IMR-90 (cell line): ENCODE data around the gene SLC18B1. TPM values are rescaled to one million over a fixed set of nuclear protein-coding genes. Genes with fewer than 3 reads are reported as not detected.

Experiments used
- ATAC-seq: fragments of 200-7000 bp; cut with Tn5 transposase; 2 replicates; pipeline ENCODE4 v1.9.1; 2020; ENCODE audit warnings: low read depth, mild to moderate bottlenecking, moderate library complexity
- BruUV-seq: library from RNA; stranded (reverse); fragments of 400-500 nt; replicated peaks from 2 replicates; lab custom pipeline; 2021; lab: Mats Ljungman, UMichigan
- CTCF ChIA-PET: fragments of 300-600 bp; formaldehyde crosslinking; extraction: SDS; loops from one replicate; lab custom pipeline; 2021; ENCODE audit warnings: antibody characterized with exemption; lab: Yijun Ruan, JAX
- POLR2A ChIA-PET: fragments of 300-600 bp; sonication (Branson Sonifier 250); formaldehyde crosslinking; loops from one replicate; lab custom pipeline; 2022; ENCODE audit warnings: antibody characterized with exemption; ENCODE audit not compliant: unreplicated experiment; lab: Charles Lee
- DNase-seq: peaks from one replicate; pipeline ENCODE4 v3.0.0; 2013
- H2AFZ ChIP-seq: replicated peaks from 2 replicates; pipeline ENCODE3; 2013; ENCODE audit warnings: low read length, mild to moderate bottlenecking; ENCODE audit not compliant: poor library complexity
- H2AK5ac ChIP-seq: 2 replicates; pipeline ENCODE4 v1.6.1; 2013; ENCODE audit warnings: low read depth, low read length, inconsistent platforms
- H2AK9ac ChIP-seq: replicated peaks from 2 replicates; pipeline ENCODE3; 2013; ENCODE audit warnings: mild to moderate bottlenecking, low read depth, low read length, moderate library complexity; ENCODE audit not compliant: poor library complexity
- H2BK120ac ChIP-seq: 2 replicates; pipeline ENCODE4 v1.6.1; 2013; ENCODE audit warnings: low read depth, low read length, inconsistent platforms
- H2BK15ac ChIP-seq: 3 replicates; pipeline ENCODE4 v1.6.1; 2013; ENCODE audit warnings: low read depth, low read length, inconsistent platforms
- H2BK20ac ChIP-seq: 2 replicates; pipeline ENCODE4 v1.6.1; 2013; ENCODE audit warnings: low read depth, mild to moderate bottlenecking, inconsistent platforms, low read length, moderate library complexity
- H2BK5ac ChIP-seq: 2 replicates; pipeline ENCODE4 v1.6.1; 2013; ENCODE audit warnings: mild to moderate bottlenecking, low read depth, low read length, inconsistent platforms; ENCODE audit not compliant: poor library complexity, severe bottlenecking
- H3K14ac ChIP-seq: replicated peaks from 2 replicates; pipeline ENCODE4 v1.6.1; 2013; ENCODE audit warnings: low read depth, low read length, inconsistent platforms
- H3K18ac ChIP-seq: 2 replicates; pipeline ENCODE4 v1.6.1; 2013; ENCODE audit warnings: low read depth, low read length, control low read depth
- H3K23ac ChIP-seq: 2 replicates; pipeline ENCODE4 v1.6.1; 2013; ENCODE audit warnings: low read depth, low read length, inconsistent platforms
- H3K27ac ChIP-seq: 2 replicates; pipeline ENCODE4 v1.5.1; 2013; ENCODE audit warnings: mild to moderate bottlenecking, control low read depth, low read length; ENCODE audit not compliant: insufficient read depth
- H3K27me3 ChIP-seq: 2 replicates; pipeline ENCODE4 v1.6.1; 2013; ENCODE audit warnings: low read length; ENCODE audit not compliant: control insufficient read depth, insufficient read depth
- H3K36me3 ChIP-seq: 2 replicates; pipeline ENCODE4 v1.6.1; 2013; ENCODE audit warnings: low read length, mixed read lengths; ENCODE audit not compliant: control insufficient read depth, insufficient read depth
- H3K4ac ChIP-seq: 2 replicates; pipeline ENCODE4 v1.6.1; 2013; ENCODE audit warnings: low read depth, low read length, inconsistent platforms
- H3K4me1 ChIP-seq: 2 replicates; pipeline ENCODE4 v1.6.1; 2013; ENCODE audit warnings: low read length, mixed read lengths; ENCODE audit not compliant: control insufficient read depth, insufficient read depth
- H3K4me2 ChIP-seq: 2 replicates; pipeline ENCODE4 v1.6.1; 2013; ENCODE audit warnings: low read depth, mild to moderate bottlenecking, control low read depth, low read length, moderate library complexity
- H3K4me3 ChIP-seq: 2 replicates; pipeline ENCODE4 v1.5.1; 2013; ENCODE audit warnings: low read depth, mild to moderate bottlenecking, control low read depth, low read length, moderate library complexity; ENCODE audit not compliant: insufficient read depth
- H3K56ac ChIP-seq: 2 replicates; pipeline ENCODE4 v1.6.1; 2013; ENCODE audit warnings: low read length, inconsistent platforms; ENCODE audit not compliant: insufficient read depth; ENCODE audit errors: extremely low read depth
- H3K79me1 ChIP-seq, 2 experiments: 2 replicates each; pipeline ENCODE4 v1.6.1; 2013; ENCODE audit warnings: low read length in 2 of 2, inconsistent platforms in 1 of 2, low read depth in 1 of 2
- H3K9ac ChIP-seq: 2 replicates; pipeline ENCODE4 v1.6.1; 2013; ENCODE audit warnings: low read depth, low read length, control low read depth
- H3K9me1 ChIP-seq: 2 replicates; pipeline ENCODE4 v1.6.1; 2013; ENCODE audit warnings: low read length, inconsistent platforms; ENCODE audit not compliant: insufficient read depth
- H3K9me3 ChIP-seq: 2 replicates; pipeline ENCODE4 v1.6.1; 2013; ENCODE audit warnings: low read length; ENCODE audit not compliant: control insufficient read depth, insufficient read depth
- H4K20me1 ChIP-seq: 2 replicates; pipeline ENCODE4 v1.6.1; 2013; ENCODE audit warnings: low read length, inconsistent platforms; ENCODE audit not compliant: insufficient read depth
- H4K5ac ChIP-seq: 2 replicates; pipeline ENCODE4 v1.6.1; 2013; ENCODE audit warnings: mild to moderate bottlenecking, low read depth, low read length, control low read depth
- H4K8ac ChIP-seq, 2 experiments: 2 replicates each; pipeline ENCODE4 v1.6.1; 2013; ENCODE audit warnings: low read depth in 2 of 2, low read length in 2 of 2, control low read depth in 1 of 2, inconsistent platforms in 1 of 2
- H4K91ac ChIP-seq: 2 replicates; pipeline ENCODE4 v1.6.1; 2013; ENCODE audit warnings: low read depth, low read length, inconsistent platforms; ENCODE audit not compliant: insufficient read depth
- BHLHE40 ChIP-seq: fragments of 150-350 bp; IDR thresholded peaks from 2 replicates; pipeline ENCODE4 v1.6.1; 2016; ENCODE audit warnings: mild to moderate bottlenecking, low read depth, low read length
- CEBPB ChIP-seq: IDR thresholded peaks from 2 replicates; pipeline ENCODE4 v1.6.1; 2012; ENCODE audit warnings: low read depth, low read length, improper control_type of control experiment
- CHD1 ChIP-seq: IDR thresholded peaks from 2 replicates; pipeline ENCODE4 v1.6.1; 2012; ENCODE audit warnings: low read depth, low read length, improper control_type of control experiment
- CTCF ChIP-seq: conservative IDR thresholded peaks from 2 replicates; pipeline ENCODE4 v1.5.1; 2012; ENCODE audit warnings: mild to moderate bottlenecking, low read depth, low read length, improper control_type of control experiment
- ELK1 ChIP-seq: fragments of 150-350 bp; IDR thresholded peaks from 2 replicates; pipeline ENCODE4 v1.6.1; 2016; ENCODE audit warnings: low read depth, mild to moderate bottlenecking, low read length, moderate library complexity, borderline replicate concordance
- FOS ChIP-seq: fragments of 150-350 bp; IDR thresholded peaks from 2 replicates; pipeline ENCODE4 v1.6.1; 2016; ENCODE audit warnings: low read depth, low read length
- MAFK ChIP-seq: IDR thresholded peaks from 2 replicates; pipeline ENCODE4 v1.6.1; 2012; ENCODE audit warnings: low read depth, low read length, improper control_type of control experiment
- MAZ ChIP-seq: IDR thresholded peaks from 2 replicates; pipeline ENCODE4 v1.6.1; 2012; ENCODE audit warnings: low read depth, mild to moderate bottlenecking, low read length, improper control_type of control experiment, moderate library complexity, borderline replicate concordance
- MXI1 ChIP-seq: IDR thresholded peaks from 2 replicates; pipeline ENCODE4 v1.6.1; 2012; ENCODE audit warnings: low read depth, mild to moderate bottlenecking, low read length, moderate library complexity, borderline replicate concordance
- POLR2A ChIP-seq: IDR thresholded peaks from 2 replicates; pipeline ENCODE4 v1.6.1; 2012; ENCODE audit warnings: mild to moderate bottlenecking, low read depth, low read length
- RCOR1 ChIP-seq: IDR thresholded peaks from 2 replicates; pipeline ENCODE4 v1.6.1; 2012; ENCODE audit warnings: mild to moderate bottlenecking, low read length, improper control_type of control experiment; ENCODE audit not compliant: insufficient replicate concordance
- RFX5 ChIP-seq: IDR thresholded peaks from 2 replicates; pipeline ENCODE4 v1.8.0; 2012; ENCODE audit warnings: low read depth, mild to moderate bottlenecking, low read length, moderate library complexity
- SMC3 ChIP-seq: fragments of 150-350 bp; IDR thresholded peaks from 2 replicates; pipeline ENCODE4 v1.6.1; 2016; ENCODE audit warnings: low read depth, mild to moderate bottlenecking, antibody characterized with exemption, low read length, moderate library complexity
- USF2 ChIP-seq: fragments of 150-350 bp; IDR thresholded peaks from 2 replicates; pipeline ENCODE4 v1.6.1; 2017; ENCODE audit warnings: mild to moderate bottlenecking, antibody characterized with exemption, low read length, low read depth
- WGBS, 2 experiments: methylation state at CpG; one replicate each; pipeline versions ENCODE4 v1.1.5 to v1.1.7; 2013; ENCODE audit warnings: missing lambda C conversion rate in 2 of 2; ENCODE audit not compliant: insufficient read length in 1 of 2; ENCODE audit errors: extremely low coverage in 2 of 2; 5-methylcytosine and 5-hydroxymethylcytosine counted together
- dilution Hi-C: fragments of 300-500 bp; cut with HindIII; formaldehyde crosslinking; loops from one replicate; pipeline ENCODE4 v1.14.3; 2018; ENCODE audit warnings: low sequenced_read_pairs; ENCODE audit not compliant: unreplicated experiment
- in situ Hi-C: fragments of 300-500 bp; cut with MboI; formaldehyde crosslinking; loops from 3 replicates; pipeline ENCODE4 v1.14.3; 2019; ENCODE audit warnings: low sequenced_read_pairs, inconsistent platforms, mixed read lengths
- intact Hi-C: fragments of 100-400 bp; cut with micrococcal nuclease; formaldehyde crosslinking; loops from 2 replicates; pipeline ENCODE4 v1.10.0; 2022
- polyA plus RNA-seq, 3 experiments: library from polyadenylated mRNA; depleted of rRNA; stranded (reverse); fragments of >200 nt; gene quantifications; 2 replicates each; pipeline ENCODE4 v1.2.3, GENCODE V29; 2012; ENCODE audit warnings: low replicate concordance in 1 of 3
- total RNA-seq: library from RNA; depleted of rRNA; stranded (reverse); fragments of >200 nt; gene quantifications from 2 replicates; pipeline ENCODE4 v1.2.3, GENCODE V29; 2012

Gene SLC18B1
- total and polyA plus RNA-seq, 2 of the 4 experiments (the other 2 are of a cell fraction): 2.4 to 2.5 TPM

- Histone ChIP-seq H3K14ac (no peak overlapping the region), H3K56ac (no peak overlapping the region), H3K4me2 (no peak overlapping the region), H3K18ac (no peak overlapping the region), H2BK120ac (no peak overlapping the region), H3K27me3 (peaks cover 6% of the 10 kb centered on the region), H4K91ac (no peak overlapping the region), H2BK5ac (no peak overlapping the region), H3K9ac (no peak overlapping the region), H3K23ac (no peak overlapping the region), H4K5ac (no peak overlapping the region), H3K4me3 (no peak overlapping the region), H2AK5ac (no peak overlapping the region), H3K9me3 (peaks cover 3% of the 10 kb centered on the region), H3K4ac (no peak overlapping the region), H2BK20ac (no peak overlapping the region), H4K8ac (no peak overlapping the region), H2AFZ (no peak overlapping the region), H2AK9ac (no peak overlapping the region), H4K20me1 (no peaks in the 10 kb centered on the region), H3K36me3 (no peaks in the 10 kb centered on the region), H2BK15ac (no peak overlapping the region), H3K79me1 (no peaks in the 10 kb centered on the region), H3K9me1 (no peaks in the 10 kb centered on the region), H3K4me1 (no peaks in the 10 kb centered on the region), H3K27ac (no peak overlapping the region)
- no peak for TF ChIP-seq CTCF
- TF ChIP-seq BHLHE40: no peak
- TF ChIP-seq POLR2A: no peak
- no peak for TF ChIP-seq RFX5
- no peak for TF ChIP-seq FOS
- no peak for TF ChIP-seq USF2
- no peak for TF ChIP-seq SMC3
- TF ChIP-seq MXI1: no peak
- no peak for TF ChIP-seq CHD1
- no peak for TF ChIP-seq MAZ
- TF ChIP-seq RCOR1: no peak
- TF ChIP-seq ELK1: no peak
- no peak for TF ChIP-seq MAFK
- TF ChIP-seq CEBPB: no peak
- no CpG with 5 or more reads among the region's 1 CpG for WGBS, 2 experiments
- no TSS peak for BruUV-seq
- CTCF ChIA-PET: no interaction called here
- POLR2A ChIA-PET: interaction anchor here (0.5 kb wide), 1 partner anchor 12 kb away, joined by 3 read pairs; no protein-coding TSS in a partner anchor
- ATAC-seq: no peak
- dilution Hi-C loops: no loop called here
- intact Hi-C loops: no loop called here
- in situ Hi-C loops: no loop called here
- DNase-seq: no peak
Measured at GRCh38 chr6:132800656-132801055, 2.2 kb upstream of the SLC18B1 start.
